RWPE1 (cell line): Measurements from ENCODE around the gene CLK3.

Source experiments
- CTCF ChIA-PET: fragments of 350-600 bp; sonication (Branson Sonifier 250); formaldehyde crosslinking; extraction: SDS; loops from one replicate; lab custom pipeline; 2021; lab: Yijun Ruan, JAX
- POLR2A ChIA-PET: fragments of 400-600 bp; formaldehyde crosslinking; extraction: SDS; loops from one replicate; lab custom pipeline; 2020; ENCODE audit warnings: antibody characterized with exemption; ENCODE audit not compliant: low non-redundant PET; lab: Yijun Ruan, JAX
- DNase-seq: peaks from one replicate; pipeline ENCODE4 v3.0.0; 2012; ENCODE audit warnings: low spot score
- H3K27ac ChIP-seq: fragments of 450-650 bp; 2 replicates; pipeline ENCODE4 v1.5.1; 2017
- CTCF ChIP-seq: fragments of 450-650 bp; conservative IDR thresholded peaks from 2 replicates; pipeline ENCODE4 v1.5.1; 2017; ENCODE audit warnings: low read depth, mild to moderate bottlenecking

The CLK3 gene

GRCh38 chr15:74615508-74616365 lies at the start of gene CLK3:
Gene CLK3 (plus strand): TSS chr15:74615836. CDS start chr15:74619197, 3,361 bp downstream.
- POLR2A ChIA-PET = interaction anchor here (0.6 to 2.0 kb wide), 3 partner anchors 12 to 133 kb away, joined by 3 to 4 read pairs (median 4); partner anchors contain the start of gene ARID3B
- peak; percentile 94 for DNase-seq
- TF ChIP-seq CTCF = no peak
- CTCF ChIA-PET = interaction anchor here (0.6 to 0.7 kb wide), 3 partner anchors 155 to 689 kb away, joined by 3 to 4 read pairs (median 3); no protein-coding TSS in a partner anchor
- H3K27ac ChIP-seq = peak within 1 kb of the TSS; percentile 92

- POLR2A ChIA-PET = no interaction called here
- CTCF ChIA-PET = interaction anchor here (0.7 kb wide), 1 partner anchor 906 kb away, joined by 3 read pairs; no protein-coding TSS in a partner anchor
- TF ChIP-seq CTCF = no peak
Observed at GRCh38 chr15:74568594-74568993, 47.0 kb upstream of the CLK3 start.

GRCh38 chr15:74569731-74570070 lies 45.9 kb upstream of the CLK3 start:
- H3K27ac ChIP-seq = no peak overlapping the region
- TF ChIP-seq CTCF = no peak
- no peak for DNase-seq
- CTCF ChIA-PET = no interaction called here
- POLR2A ChIA-PET = no interaction called here

More at GRCh38 chr15:74568594-74568993, 47.0 kb upstream of the CLK3 start:
- no peak overlapping the region for H3K27ac ChIP-seq
- no peak for DNase-seq

DNA sequence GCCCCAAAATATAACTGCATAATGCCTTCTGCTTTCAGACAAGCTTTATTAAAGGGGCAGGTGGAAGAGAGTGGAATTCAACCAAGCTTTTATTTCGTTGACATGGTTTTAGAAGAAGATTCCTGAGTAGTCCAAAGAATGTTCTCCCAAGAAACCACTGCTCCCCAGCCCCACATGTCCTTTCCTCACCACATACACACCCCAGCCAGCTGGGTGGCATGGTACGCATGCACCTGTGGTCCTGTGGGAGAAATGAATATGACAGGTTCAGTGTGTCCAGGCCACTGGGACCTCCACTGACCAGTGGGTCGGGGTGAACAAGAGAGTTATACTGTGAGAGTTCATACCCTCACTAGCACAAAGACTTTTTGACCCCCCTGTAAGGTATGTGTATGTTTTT lies 44.4 kb upstream of the CLK3 start:
- TF ChIP-seq CTCF = no peak
- no peak overlapping the region for H3K27ac ChIP-seq
- no peak for DNase-seq
- ChIA-PET CTCF (no interaction called here), POLR2A (interaction anchor here (1.0 kb wide), 1 partner anchor 17 kb away, joined by 7 read pairs; no protein-coding TSS in a partner anchor)

GRCh38 chr15:74573987-74574386 lies 41.6 kb upstream of the CLK3 start:
- CTCF ChIA-PET = no interaction called here
- no peak overlapping the region for H3K27ac ChIP-seq
- POLR2A ChIA-PET = no interaction called here
- DNase-seq = no peak
- no peak for TF ChIP-seq CTCF

- no peak for TF ChIP-seq CTCF
- DNase-seq = no peak
- POLR2A ChIA-PET = interaction anchor here (1.0 kb wide), 1 partner anchor 10 kb away, joined by 4 read pairs; no protein-coding TSS in a partner anchor
- CTCF ChIA-PET = interaction anchor here (0.5 to 0.8 kb wide), 3 partner anchors 25 to 258 kb away, joined by 3 to 5 read pairs (median 4); no protein-coding TSS in a partner anchor
- 0 out of 2 replicates have a peak overlapping the region, but pooled peaks have one; percentile 2 for H3K27ac ChIP-seq
Observed at GRCh38 chr15:74578496-74578994, 37.1 kb upstream of the CLK3 start.
